AG09309 (cell line): ENCODE data around the gene VPS13C.

Source experiments
- DNase-seq: peaks from one replicate; pipeline ENCODE4 v3.0.0-alpha.2; 2010; ENCODE audit warnings: low read depth
- H3K4me3 ChIP-seq: 2 replicates; pipeline ENCODE4 v1.5.1; 2011; ENCODE audit warnings: mild to moderate bottlenecking, low read depth, low read length, moderate library complexity; ENCODE audit not compliant: control insufficient read depth
- CTCF ChIP-seq: IDR thresholded peaks from 2 replicates; pipeline ENCODE4 v1.5.1; 2011; ENCODE audit warnings: mild to moderate bottlenecking, low read depth, low read length, inconsistent platforms; ENCODE audit not compliant: insufficient read depth, control insufficient read depth; ENCODE audit errors: missing control alignments

The VPS13C gene

GRCh38 chr15:62067448-62068044, 7.3 kb upstream of the VPS13C start:
- peak overlapping the region; percentile 32 for H3K4me3 ChIP-seq
- no peak for DNase-seq
- TF ChIP-seq CTCF = no peak

- no peak for TF ChIP-seq CTCF
- peak within 1 kb of the TSS; percentile 32 for H3K4me3 ChIP-seq
- no peak for DNase-seq
These were observed 6.6 kb upstream of the VPS13C start, which contains the start of gene C2CD4A for GRCh38 chr15:62066663-62067447. TSS of gene C2CD4A (plus strand) at chr15:62066977. CDS start at chr15:62067614, 637 bp downstream.

GRCh38 chr15:62063825-62064635, 3.8 kb upstream of the VPS13C start:
- no peak for TF ChIP-seq CTCF
- no peak overlapping the region for H3K4me3 ChIP-seq
- DNase-seq = no peak

GRCh38 chr15:62060896-62061280, 641 bp upstream of the VPS13C start:
- TF ChIP-seq CTCF = no peak
- peak overlapping the region; percentile 57 for H3K4me3 ChIP-seq
- DNase-seq = no peak

- no peak for DNase-seq
- no peak for TF ChIP-seq CTCF
- H3K4me3 ChIP-seq = peak overlapping the region; percentile 57
These were observed 483 bp downstream of the VPS13C start for GRCh38 chr15:62059816-62060112.

- peak; percentile 20 for TF ChIP-seq CTCF
- no peak for DNase-seq
- H3K4me3 ChIP-seq = peak overlapping the region; percentile 57
These were observed 985 bp downstream of the VPS13C start for GRCh38 chr15:62059108-62059815.
